HG02798 (cell line): ENCODE results near the gene MPP3.
"Not testable (repeated sequence)": the region's sequence is repeated elsewhere in the genome, so short reads cannot be mapped to it uniquely, and the experiment has no call there.

Experiments used
- ATAC-seq: cut with Tn5 transposase; IDR thresholded peaks from one replicate; pipeline ENCODE4 v1.9.1; 2021; ENCODE audit warnings: mild to moderate bottlenecking; ENCODE audit not compliant: unreplicated experiment, poor library complexity

MPP3 gene

DNA sequence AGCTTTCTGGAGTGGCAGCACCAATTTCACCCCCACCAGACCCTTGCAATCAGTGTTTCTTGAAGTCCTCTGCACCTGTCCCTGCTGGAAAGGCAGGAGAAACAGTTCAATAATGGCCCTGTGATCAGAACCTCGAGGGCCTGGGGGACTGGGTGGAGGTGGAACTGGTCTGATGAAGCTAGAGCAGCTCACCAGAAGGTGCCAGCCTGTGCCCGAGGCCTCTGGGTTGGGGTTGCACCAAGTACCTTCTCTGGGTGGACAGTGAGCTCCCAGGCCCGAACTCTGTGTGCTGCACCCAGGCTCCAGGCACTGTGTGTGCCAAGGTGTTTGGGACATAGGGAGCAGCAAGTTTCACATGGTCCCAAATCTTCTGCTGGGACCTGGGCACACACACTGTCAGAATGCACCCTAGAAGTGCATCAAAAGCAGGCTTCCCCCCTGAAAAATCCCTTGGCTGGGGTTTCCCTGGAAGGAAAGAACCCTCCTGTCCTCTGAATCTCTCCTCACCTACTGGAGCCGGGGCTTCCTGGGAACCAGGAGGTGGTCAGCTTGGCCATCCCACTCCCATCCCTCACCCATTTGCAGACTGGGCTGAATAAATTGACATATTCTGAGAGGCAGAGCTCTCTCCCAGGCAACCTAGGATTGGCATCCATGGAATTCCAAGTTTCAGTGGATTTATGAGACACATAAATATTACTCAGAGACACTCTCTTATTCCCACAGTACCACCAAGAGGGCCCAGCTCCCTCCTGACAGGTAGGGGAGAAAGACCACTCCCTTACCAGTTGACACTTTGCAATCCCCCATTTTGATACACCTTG lies 31.4 kb upstream of the MPP3 start:
- no peak for ATAC-seq

DNA sequence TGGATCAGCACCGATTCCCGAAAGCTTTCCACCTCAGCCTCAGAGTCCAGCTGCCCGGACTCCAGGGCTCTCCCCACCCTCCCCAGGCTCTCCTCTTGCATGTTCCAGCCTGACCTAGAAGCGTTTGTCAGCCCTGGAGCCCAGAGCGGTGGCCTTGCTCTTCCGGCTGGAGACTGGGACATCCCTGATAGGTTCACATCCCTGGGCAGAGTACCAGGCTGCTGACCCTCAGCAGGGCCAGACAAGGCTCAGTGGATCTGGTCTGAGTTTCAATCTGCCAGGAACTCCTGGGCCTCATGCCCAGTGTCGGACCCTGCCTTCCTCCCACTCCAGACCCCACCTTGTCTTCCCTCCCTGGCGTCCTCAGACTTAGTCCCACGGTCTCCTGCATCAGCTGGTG lies 29.0 kb upstream of the MPP3 start:
- no peak for ATAC-seq

DNA sequence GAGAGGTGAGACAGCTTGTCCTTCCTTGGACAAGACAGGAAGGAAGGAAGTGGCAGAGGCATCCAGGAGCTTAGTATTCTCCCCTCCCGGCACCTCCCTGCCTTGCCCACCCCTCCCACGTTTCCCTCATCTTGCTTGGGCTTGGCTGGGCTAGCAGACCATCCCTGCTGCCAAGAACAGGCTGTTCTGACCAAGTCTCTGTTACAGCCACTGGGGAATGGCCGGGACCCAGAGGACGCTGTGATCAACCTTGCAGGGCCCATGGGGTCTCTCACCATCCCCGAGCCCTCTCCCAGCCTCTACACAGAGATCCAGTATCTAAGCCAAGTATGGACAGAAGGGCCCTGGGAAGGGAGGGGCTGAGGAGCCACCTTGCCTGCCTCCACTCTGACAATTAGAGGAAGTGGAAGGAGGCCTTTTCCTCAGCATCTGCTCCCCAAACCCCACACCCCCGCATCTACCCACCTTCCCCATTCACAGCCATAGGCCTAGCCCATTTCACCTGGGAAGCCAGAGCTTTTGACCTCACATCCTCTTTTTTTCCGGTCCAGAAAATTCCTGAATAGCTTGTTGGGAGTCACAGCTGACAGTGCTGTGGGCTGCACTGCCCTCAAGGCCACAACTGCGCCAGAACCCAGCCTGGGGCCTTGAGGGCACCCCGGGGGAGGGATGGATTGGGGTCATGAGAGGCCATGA lies 28.1 kb upstream of the MPP3 start:
- ATAC-seq: no peak

DNA sequence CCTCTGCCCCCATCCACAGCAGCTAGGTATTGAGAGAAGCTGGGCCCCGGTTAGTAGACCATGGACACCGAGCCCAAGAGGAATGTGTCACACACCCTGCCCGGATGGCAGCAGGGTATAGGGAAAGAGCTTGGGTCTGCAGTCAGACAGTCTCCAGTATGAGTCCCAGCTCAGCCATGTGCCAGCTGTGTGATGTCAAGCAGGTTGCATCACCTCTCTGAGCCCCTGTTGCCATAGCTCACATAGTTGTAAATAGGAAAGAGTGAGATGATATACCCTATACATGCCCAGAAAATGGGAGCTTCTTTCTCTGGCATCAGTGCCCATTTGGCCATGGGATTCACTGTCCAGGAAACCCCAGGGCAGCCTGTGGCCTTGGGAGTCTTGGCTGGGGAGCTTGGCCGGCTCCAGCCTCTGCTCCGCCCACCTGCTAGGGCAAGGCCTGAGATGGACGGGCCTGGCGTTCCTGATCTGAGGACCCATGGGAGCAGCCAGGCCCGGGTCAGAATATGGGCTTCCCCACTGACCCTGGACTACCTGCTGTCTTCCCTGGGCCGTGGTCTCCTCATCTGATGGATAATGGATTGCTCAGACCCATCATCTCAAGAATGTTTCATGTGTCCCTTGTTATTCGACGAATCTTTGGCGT lies 27.3 kb upstream of the MPP3 start:
- no peak for ATAC-seq

DNA sequence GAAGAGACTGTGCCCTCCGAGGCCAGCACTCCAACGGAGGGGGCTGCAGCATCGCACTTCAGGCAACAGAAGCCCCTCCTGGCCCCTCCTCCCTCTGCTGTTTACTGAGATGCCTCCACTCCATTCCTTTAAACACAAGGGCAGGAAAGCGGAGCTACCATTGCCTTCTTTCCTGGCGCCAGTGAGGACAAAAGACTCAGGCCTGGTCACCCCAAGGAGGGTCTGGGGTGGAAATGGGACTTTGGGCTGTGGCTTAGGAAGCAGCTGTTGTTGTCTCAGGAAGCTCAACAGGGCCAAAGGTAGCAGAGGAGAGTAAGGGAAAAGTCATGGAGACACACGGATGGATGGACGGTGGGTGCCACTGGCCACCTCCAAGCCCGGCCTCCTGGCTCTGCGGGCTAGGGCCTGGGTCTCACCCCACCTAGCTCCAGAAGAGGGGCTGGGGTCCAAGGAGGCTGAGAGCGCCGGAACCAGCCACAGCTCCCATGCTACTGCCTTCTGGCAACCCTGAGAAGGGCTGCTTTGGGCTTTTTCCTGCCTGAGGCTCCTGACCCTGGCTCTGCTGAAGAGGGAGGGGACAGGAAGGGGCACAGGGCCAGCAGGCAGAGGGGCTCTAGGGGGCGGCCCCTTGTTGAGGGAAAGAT lies 25.1 kb upstream of the MPP3 start:
- ATAC-seq: no peak

DNA sequence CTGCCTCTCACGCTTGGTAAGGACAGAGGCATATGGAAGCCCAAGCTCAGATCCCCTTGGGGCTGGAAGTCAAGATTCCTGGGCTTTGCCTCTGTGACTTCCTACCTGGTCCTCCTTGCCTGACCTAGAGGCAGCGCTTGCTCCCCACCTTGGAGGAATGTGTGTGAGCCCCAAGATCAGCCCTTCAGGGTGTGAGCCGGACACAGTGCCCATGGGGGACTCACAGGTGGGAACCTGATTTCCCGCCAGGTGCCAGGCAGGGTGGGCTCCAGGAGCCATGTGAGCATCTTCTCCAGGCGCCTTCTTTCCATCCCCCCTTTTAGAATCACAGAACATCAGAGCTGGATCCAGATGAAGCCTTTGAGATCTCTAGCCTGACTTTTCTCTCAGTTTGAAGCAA lies 24.2 kb upstream of the MPP3 start:
- ATAC-seq: no peak

DNA sequence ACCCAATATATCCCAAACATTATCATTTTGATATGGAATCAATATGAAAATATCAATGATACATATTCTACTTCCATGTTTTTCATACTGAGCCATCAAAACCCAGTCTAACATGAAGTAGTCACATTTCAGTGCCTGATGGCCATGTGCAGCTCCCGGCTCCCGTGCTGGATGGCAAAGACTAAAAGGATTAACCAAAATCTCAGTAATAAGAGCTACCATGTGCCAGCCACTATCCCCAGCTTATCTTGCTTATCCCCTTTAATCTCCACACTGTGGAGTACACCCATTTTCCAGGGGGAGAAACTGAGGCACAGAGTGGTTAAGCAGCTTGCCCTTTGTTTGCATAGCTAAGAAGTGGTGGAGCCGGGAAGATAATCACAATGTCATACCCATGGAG lies 23.2 kb upstream of the MPP3 start:
- ATAC-seq: no peak

DNA sequence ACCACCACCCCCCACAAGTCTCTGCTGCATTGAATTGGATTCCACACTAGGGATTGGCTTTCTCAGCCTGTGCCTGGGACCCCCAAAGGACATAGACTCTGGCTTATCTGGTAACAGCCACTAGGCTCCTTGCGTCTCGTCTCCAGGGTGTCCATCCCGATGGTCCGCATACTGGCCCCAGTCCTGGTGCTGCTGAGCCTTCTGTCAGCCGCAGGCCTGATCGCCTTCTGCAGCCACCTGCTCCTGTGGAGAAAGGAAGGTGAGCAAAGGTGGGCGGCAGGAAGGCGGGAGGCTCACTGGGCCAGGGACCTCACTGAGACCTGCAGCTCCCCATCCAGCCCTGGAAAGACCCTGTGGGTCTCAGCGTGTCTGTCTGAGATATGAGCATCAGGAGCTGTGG lies 22.1 kb upstream of the MPP3 start:
- ATAC-seq: no peak

DNA sequence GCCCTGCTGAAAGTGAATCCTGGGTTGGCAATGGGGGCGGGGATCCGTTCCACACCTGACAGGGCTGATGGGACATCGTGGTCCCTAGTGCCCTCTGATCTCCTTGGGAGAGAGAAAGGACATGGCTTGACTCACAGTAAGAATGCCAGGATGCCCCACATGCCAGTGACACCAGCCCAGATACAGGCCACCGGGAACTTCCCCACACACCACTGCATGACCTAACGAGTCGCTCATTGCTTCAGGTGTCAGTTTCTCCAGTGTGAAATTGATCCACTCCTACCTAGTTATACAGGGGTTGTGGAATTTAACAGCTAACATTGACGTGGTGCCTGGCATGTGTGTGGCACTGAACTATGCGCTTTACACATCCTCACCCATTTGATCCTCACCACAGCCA lies 21.6 kb upstream of the MPP3 start:
- no peak for ATAC-seq

DNA sequence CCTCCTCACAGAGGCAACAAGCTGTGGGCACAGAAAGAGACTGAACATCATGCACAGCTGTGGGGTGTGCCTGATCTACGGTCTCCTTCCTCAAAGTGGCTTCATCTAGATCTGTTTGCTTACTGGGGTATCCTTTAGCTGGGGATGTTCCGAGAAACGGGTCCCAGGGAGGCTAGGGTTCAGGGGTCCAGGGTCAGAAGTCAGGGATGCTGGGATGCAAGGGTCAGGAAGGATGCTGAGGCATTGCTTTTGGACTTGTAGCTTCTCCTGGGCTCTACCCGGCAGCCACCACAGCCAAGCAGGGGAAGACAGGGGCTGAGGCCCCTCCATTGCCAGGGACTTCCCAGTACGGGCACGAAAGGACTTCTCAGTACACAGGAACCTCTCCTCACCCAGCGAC lies 20.6 kb upstream of the MPP3 start:
- no peak for ATAC-seq

DNA sequence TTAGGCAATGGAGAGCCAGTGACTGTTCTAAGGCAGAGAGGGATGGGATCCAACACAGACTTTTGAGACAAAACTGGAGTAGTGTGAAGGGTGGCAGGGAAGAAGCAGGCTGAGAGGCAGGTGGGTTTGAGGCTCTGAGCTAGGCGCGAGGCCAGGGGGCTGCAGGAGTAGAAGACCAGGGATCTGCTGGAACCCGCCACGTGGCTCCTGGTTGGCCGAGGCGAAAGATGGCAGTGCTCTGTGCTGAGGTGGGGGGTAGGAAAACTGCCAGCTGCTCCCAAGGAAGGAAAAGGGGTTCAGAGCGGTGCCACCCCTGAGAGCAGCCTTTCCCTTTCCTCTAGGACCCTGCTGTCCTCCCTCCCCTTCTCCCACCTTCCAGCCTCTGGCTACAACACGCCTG lies 19.6 kb upstream of the MPP3 start:
- no peak for ATAC-seq

DNA sequence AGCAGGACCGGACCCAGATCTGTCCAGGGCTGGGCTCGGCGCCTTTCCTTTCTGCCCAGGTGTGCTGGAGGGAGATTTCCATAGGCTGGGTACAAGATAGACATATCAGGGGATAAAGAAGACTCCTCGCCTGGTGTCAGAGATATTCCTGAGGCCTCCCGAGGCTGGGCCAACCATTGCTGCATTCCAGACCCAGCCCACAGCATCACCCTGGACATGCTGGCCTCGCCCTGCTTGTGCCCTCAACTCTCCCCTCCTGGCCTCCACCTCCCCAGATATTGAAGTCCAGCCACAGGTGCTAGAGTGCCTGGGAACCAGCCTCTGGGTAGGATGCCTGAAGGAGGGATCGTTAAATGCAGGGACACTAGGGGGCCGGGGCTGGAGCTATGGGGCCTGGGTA lies 16.2 kb upstream of the MPP3 start:
- no peak for ATAC-seq

DNA sequence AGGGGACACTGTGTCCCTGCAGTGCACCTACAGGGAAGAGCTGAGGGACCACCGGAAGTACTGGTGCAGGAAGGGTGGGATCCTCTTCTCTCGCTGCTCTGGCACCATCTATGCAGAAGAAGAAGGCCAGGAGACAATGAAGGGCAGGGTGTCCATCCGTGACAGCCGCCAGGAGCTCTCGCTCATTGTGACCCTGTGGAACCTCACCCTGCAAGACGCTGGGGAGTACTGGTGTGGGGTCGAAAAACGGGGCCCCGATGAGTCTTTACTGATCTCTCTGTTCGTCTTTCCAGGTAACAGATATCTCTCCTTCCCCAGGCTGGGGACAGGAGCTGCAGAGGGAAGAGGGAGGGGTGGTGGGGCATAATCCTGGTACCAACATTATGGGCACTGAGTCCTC lies 15.7 kb upstream of the MPP3 start:
- ATAC-seq: no peak

DNA sequence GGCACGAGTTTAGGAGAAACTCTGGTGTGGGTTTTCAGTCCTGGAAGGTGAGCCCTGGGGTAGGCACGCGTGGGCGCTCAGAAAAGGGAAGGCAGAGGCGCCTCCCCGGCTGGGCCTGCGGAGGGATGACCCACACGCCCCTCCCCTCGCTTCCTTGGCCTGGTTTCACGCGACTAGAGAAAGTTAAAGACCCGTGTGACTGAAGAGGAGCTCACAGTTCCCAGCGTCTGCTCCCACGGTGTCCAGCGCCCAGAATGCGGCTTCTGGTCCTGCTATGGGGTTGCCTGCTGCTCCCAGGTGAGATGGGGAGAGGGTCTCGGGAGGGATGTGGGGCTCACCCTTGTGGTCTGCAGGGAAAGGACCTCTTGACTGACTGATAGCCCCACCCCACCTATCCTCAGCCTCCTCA lies 14.0 kb upstream of the MPP3 start, which contains the start of gene CD300LG:
Gene CD300LG, plus strand, starts transcription at position 214 of the 409 bp plus-strand sequence. Its CDS starts 41 bp downstream, at position 255.
- no peak for ATAC-seq

DNA sequence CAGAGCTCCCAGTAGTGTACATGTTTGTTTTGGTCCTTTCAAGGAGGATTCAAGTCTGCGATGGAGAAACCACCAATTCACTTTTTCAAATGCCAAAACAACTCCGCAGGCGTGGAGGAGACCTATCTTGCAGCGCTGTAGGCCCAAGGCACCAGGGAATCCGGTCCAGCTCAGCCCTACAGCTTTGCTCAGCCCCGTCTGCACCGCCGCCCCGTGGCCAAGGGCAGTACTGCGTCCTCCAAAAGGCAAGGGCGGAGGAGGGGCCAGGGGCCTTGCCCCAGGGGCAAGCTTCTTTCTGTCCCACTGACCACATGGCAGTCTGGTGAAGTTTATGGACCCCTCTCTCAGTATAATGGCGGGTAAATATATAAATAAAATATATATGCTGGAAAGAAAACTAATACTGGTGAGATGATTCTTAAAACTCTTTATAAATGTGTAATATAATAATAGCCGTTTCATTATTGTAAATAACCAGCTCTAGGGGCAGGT lies 13.3 kb upstream of the MPP3 start:
- ATAC-seq: no peak

DNA sequence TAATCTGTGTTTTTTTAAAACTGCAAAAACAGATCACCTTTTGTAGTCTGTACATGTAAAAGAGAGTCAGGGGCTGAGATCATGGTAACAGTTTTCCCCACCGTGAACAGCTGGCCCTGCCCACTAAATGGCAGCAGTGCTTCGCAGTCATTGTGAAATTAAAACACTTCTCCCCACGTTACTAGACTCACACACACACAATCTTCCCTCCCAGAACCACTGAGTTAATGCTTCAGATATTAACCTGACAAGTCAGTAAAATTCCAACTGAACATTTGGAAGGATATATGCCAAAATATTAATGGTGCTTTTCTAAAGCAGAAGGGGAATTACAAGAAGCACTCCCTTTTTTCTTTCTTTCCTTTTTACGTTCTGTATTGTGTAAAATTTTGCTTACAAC lies 12.8 kb upstream of the MPP3 start:
- no peak for ATAC-seq

DNA sequence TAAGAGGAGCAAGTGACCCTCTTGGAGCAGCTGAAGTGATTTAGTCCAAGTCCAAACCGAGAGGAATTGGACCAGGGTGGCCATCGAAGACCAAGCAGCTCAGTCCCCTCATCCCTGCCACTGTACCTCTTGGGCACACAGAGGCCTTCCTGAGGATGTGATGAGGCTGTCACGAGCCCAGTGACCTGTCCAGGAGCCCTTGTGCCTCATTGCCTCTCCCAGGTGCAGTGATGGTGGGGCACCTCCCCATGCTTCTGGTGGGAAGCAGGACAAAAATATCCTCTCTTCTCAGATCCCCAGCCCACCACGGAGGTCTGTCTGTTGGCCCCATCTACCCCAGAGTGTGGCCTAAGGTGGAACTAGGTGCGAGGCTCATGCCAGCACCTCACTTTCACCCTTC lies 11.3 kb upstream of the MPP3 start:
- ATAC-seq: no peak

DNA sequence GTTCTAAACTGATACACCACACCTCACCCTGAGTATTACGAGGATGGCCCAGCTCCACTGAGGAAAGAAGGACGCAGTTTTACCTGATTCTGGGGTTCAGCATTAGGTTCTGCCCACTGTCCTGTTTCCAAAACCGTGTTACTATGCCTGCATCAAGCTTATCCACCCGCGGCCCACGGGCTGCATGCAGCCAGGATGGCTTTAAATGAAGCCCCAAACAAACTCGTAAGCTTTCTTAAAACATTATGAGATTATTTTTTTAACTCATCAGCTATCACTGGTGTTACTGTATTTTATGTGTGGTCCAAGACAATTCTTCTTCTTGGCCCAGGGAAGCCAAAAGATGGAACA lies 10.0 kb upstream of the MPP3 start:
- no peak for ATAC-seq

DNA sequence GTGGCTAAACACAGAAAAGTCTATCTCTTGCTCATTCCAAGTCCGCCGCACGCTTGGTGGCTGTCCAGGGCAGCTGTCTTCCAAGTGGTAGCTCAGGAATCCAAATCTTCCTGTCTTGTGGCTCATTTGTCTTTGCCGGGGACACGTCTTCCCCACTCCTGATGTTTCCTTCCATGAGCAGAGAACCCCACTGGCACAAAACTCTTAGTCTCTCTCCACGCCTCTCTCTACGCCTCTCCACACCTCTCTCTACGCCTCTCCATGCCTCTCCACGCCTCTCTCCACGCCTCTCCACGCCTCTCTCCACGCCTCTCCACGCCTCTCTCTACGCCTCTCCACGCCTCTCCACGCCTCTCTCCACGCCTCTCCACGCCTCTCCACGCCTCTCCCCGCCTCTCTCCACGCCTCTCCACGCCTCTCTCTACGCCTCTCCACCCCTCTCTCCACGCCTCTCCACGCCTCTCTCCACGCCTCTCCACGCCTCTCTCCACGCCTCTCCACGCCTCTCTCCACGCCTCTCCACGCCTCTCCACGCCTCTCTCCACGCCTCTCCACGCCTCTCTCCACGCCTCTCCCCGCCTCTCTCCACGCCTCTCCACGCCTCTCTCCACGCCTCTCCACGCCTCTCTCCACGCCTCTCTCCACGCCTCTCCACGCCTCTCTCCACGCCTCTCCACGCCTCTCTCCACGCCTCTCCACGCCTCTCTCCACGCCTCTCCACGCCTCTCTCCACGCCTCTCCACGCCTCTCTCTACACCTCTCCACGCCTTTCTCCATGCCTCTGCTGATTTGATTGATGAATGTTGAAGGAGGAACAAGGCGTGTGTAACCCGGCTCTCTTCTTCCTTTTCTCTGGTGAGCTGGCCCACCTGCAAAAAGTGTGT lies 9.4 kb upstream of the MPP3 start:
- ATAC-seq: not testable (repeated sequence)

DNA sequence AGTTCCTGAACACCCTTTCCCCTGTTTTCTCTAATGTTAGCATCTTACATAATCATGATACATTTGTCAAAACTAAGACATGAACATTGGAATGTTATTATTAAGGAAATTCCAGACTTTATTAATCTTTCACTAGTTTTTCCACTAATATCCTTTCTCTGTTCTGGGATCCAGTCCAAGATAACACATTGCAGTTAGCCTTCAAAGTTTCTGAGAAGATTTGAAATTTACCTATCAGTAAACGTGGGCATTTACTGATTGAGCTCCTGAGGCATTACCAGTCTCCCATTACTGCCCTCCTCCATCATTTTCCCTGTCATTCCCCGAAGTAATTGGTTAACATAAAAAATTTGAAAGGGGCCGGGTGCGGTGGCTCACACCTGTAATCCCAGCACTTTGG lies 8.3 kb upstream of the MPP3 start:
- no peak for ATAC-seq
